Activated CD8-positive, alpha-beta T cell treated with anti-CD3 and anti-CD28 coated beads for 36 hours (primary cell): ENCODE data around the gene MAX. TPM values are rescaled to one million over a fixed set of nuclear protein-coding genes. Genes with fewer than 3 reads are reported as not detected.
A peak's percentile ranks its signal among the peaks of the same experiment; 100 is the strongest.

Source experiments
- ATAC-seq: fragments of 200-7000 bp; cut with Tn5 transposase; one replicate; pipeline ENCODE4 v1.10.0; 2021; ENCODE audit warnings: mild to moderate bottlenecking, moderate library complexity
- CTCF ChIA-PET: fragments of 350-600 bp; sonication (Branson Sonifier 250); formaldehyde crosslinking; loops from one replicate; lab custom pipeline; 2021; ENCODE audit warnings: antibody characterized with exemption; lab: Charles Lee
- POLR2A ChIA-PET: fragments of 350-600 bp; sonication (Branson Sonifier 250); formaldehyde crosslinking; loops from one replicate; lab custom pipeline; 2021; ENCODE audit warnings: antibody characterized with exemption; lab: Charles Lee
- DNase-seq: peaks from one replicate; pipeline ENCODE4 v3.0.0-alpha.2; 2020
- H3K27ac Mint-ChIP-seq: one replicate; pipeline ENCODE4 v1.8.0; 2021; ENCODE audit warnings: mild to moderate bottlenecking, mixed read lengths
- H3K27me3 Mint-ChIP-seq: one replicate; pipeline ENCODE4 v1.8.0; 2021; ENCODE audit warnings: mixed read lengths
- H3K36me3 Mint-ChIP-seq: one replicate; pipeline ENCODE4 v1.8.0; 2021; ENCODE audit warnings: low read depth, mixed read lengths
- H3K4me1 Mint-ChIP-seq: one replicate; pipeline ENCODE4 v1.8.0; 2021; ENCODE audit warnings: low read depth, mixed read lengths
- H3K4me3 Mint-ChIP-seq: one replicate; pipeline ENCODE4 v1.8.0; 2021; ENCODE audit warnings: mild to moderate bottlenecking, moderate library complexity, mixed read lengths
- H3K9me3 Mint-ChIP-seq: one replicate; pipeline ENCODE4 v1.8.0; 2021; ENCODE audit warnings: mixed read lengths
- CTCF ChIP-seq: fragments of 200-600 bp; IDR thresholded peaks from one replicate; pipeline ENCODE4 v1.8.0; 2022; ENCODE audit warnings: antibody characterized with exemption, mild to moderate bottlenecking
- intact Hi-C: fragments of 100-400 bp; cut with micrococcal nuclease; formaldehyde crosslinking; loops from one replicate; pipeline ENCODE4 v1.10.0; 2022
- total RNA-seq, 2 experiments: library from RNA; stranded (reverse); gene quantifications; one replicate each; pipeline ENCODE4 v1.2.3, GENCODE V29; 2021

Gene MAX
- total RNA-seq, 2 experiments from 2014 or later, result 92.6 to 92.8 TPM

GRCh38 chr14:65101631-65102440 is 481 bp downstream of the MAX start:
- H3K27ac Mint-ChIP-seq, result peak overlapping the region; percentile 98
- ATAC-seq (no peak), DNase-seq (peak; percentile 54)
- no peaks in the 10 kb centered on the region for H3K9me3 Mint-ChIP-seq
- no peak for TF ChIP-seq CTCF
- POLR2A ChIA-PET, result interaction anchor here (0.7 to 1.4 kb wide), 2 partner anchors 101 to 310 kb away, joined by 3 to 4 read pairs; no protein-coding TSS in a partner anchor
- peaks cover 31% of the 10 kb centered on the region for H3K36me3 Mint-ChIP-seq
- CTCF ChIA-PET, result no interaction called here
- peak overlapping the region; percentile 90 for H3K4me3 Mint-ChIP-seq
- intact Hi-C loops, result loop anchor here (5.0 kb wide), 1 partner anchor 115 kb away; the partner anchor contains the start of gene FNTB
- no peaks in the 10 kb centered on the region for H3K27me3 Mint-ChIP-seq
- H3K4me1 Mint-ChIP-seq, result peaks cover 40% of the 10 kb centered on the region

DNA sequence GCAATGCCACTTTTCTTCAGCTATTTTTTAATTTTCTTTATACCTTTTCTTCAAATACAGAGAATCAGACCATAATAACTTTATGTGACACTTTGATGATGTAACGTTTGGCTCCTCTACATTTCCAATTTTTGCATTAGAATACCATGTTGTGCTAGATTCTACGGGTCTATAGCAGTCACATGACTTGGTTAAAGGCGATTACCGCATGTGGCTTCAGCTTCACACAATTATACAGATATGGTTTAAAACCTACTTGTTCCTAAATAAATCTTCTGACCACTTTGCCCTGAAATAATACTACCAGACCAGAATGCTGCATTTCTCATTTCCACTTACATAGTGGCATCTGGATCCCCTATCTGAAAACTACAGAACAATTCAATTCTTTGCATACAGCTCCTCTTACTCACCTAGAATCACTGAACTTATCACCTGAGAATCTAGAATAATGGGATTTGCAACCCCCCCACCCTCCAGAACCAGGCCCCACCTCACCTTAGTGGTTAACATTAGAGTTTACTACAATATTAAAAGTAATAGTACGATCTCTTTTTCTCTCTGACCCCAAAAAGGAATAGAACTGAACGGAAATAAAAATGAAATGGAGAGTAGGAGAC is 1.3 kb downstream of the MAX start:
- no peaks in the 10 kb centered on the region for H3K27me3 Mint-ChIP-seq
- DNase-seq (peak; percentile 43), ATAC-seq (no peak)
- no peaks in the 10 kb centered on the region for H3K9me3 Mint-ChIP-seq
- TF ChIP-seq CTCF, result no peak
- H3K27ac Mint-ChIP-seq, result peak overlapping the region; percentile 85
- POLR2A ChIA-PET, result interaction anchor here (0.6 to 1.4 kb wide), 2 partner anchors 70 to 311 kb away, joined by 3 read pairs; no protein-coding TSS in a partner anchor
- peaks cover 39% of the 10 kb centered on the region for H3K36me3 Mint-ChIP-seq
- intact Hi-C loops, result loop anchor here (5.0 kb wide), 1 partner anchor 114 kb away; the partner anchor contains the start of gene FNTB
- peak overlapping the region; percentile 90 for H3K4me3 Mint-ChIP-seq
- CTCF ChIA-PET, result no interaction called here
- H3K4me1 Mint-ChIP-seq, result peaks cover 48% of the 10 kb centered on the region

GRCh38 chr14:65098586-65098985 is 3.7 kb downstream of the MAX start:
- DNase-seq (no peak), ATAC-seq (no peak)
- no peaks in the 10 kb centered on the region for H3K27me3 Mint-ChIP-seq
- ChIA-PET POLR2A (interaction anchor here (1.1 kb wide), 1 partner anchor 16 kb away, joined by 3 read pairs; no protein-coding TSS in a partner anchor), CTCF (no interaction called here)
- H3K4me1 Mint-ChIP-seq, result peaks cover 71% of the 10 kb centered on the region
- no peak for TF ChIP-seq CTCF
- H3K27ac Mint-ChIP-seq, result peak overlapping the region; percentile 82
- intact Hi-C loops, result no loop called here
- H3K9me3 Mint-ChIP-seq, result no peaks in the 10 kb centered on the region
- peak overlapping the region; percentile 62 for H3K4me3 Mint-ChIP-seq
- H3K36me3 Mint-ChIP-seq, result peaks cover 60% of the 10 kb centered on the region

- H3K4me1 Mint-ChIP-seq, result peaks cover 81% of the 10 kb centered on the region
- H3K27me3 Mint-ChIP-seq, result no peaks in the 10 kb centered on the region
- H3K9me3 Mint-ChIP-seq, result no peaks in the 10 kb centered on the region
- H3K4me3 Mint-ChIP-seq, result no peak overlapping the region
- ChIA-PET POLR2A (interaction anchor here (1.7 kb wide), 1 partner anchor 110 kb away, joined by 4 read pairs; the partner anchor contains the start of gene FNTB), CTCF (interaction anchor here (1.3 to 1.7 kb wide), 2 partner anchors 7 to 110 kb away, joined by 3 to 4 read pairs; partner anchors contain the start of gene FNTB)
- no peak for TF ChIP-seq CTCF
- peak overlapping the region; percentile 58 for H3K27ac Mint-ChIP-seq
- intact Hi-C loops, result no loop called here
- no peak for ATAC-seq
- peaks cover 69% of the 10 kb centered on the region for H3K36me3 Mint-ChIP-seq
- no peak for DNase-seq
Measured at GRCh38 chr14:65096323-65097089, 5.8 kb downstream of the MAX start.
